Activated CD4-positive, alpha-beta T cell treated with anti-CD3 and anti-CD28 coated beads, Interleukin-2, amount 10 ng/mL, durations not matched to agents 24 days and 14 days (primary cell): ENCODE results near the gene FAM168A. TPM values are rescaled to one million over a fixed set of nuclear protein-coding genes. Genes with fewer than 3 reads are reported as not detected.
A peak's percentile ranks its signal among the peaks of the same experiment; 100 is the strongest.

Source experiments
- DNase-seq: peaks from one replicate; pipeline ENCODE4 v3.0.0; 2022
- H3K27ac Mint-ChIP-seq: one replicate; pipeline ENCODE4 v1.8.0; 2022; ENCODE audit warnings: mild to moderate bottlenecking, mixed read lengths
- H3K27me3 Mint-ChIP-seq: one replicate; pipeline ENCODE4 v1.8.0; 2022; ENCODE audit warnings: mixed read lengths
- H3K36me3 Mint-ChIP-seq: one replicate; pipeline ENCODE4 v1.8.0; 2022; ENCODE audit warnings: low read depth, mild to moderate bottlenecking, mixed read lengths
- H3K4me1 Mint-ChIP-seq: one replicate; pipeline ENCODE4 v1.8.0; 2021; ENCODE audit warnings: mixed read lengths
- H3K4me3 Mint-ChIP-seq: one replicate; pipeline ENCODE4 v1.8.0; 2022; ENCODE audit warnings: mild to moderate bottlenecking, moderate library complexity, mixed read lengths
- H3K9me3 Mint-ChIP-seq: one replicate; pipeline ENCODE4 v1.8.0; 2021; ENCODE audit warnings: mixed read lengths
- intact Hi-C: fragments of 100-400 bp; cut with micrococcal nuclease; formaldehyde crosslinking; loops from one replicate; pipeline ENCODE4 v1.15.1; 2023
- total RNA-seq: library from RNA; stranded (reverse); gene quantifications from 2 replicates; pipeline ENCODE4 v1.2.3, GENCODE V29; 2022

FAM168A gene
- total RNA-seq, 1 donor from 2014 or later: 19.8 TPM

DNA sequence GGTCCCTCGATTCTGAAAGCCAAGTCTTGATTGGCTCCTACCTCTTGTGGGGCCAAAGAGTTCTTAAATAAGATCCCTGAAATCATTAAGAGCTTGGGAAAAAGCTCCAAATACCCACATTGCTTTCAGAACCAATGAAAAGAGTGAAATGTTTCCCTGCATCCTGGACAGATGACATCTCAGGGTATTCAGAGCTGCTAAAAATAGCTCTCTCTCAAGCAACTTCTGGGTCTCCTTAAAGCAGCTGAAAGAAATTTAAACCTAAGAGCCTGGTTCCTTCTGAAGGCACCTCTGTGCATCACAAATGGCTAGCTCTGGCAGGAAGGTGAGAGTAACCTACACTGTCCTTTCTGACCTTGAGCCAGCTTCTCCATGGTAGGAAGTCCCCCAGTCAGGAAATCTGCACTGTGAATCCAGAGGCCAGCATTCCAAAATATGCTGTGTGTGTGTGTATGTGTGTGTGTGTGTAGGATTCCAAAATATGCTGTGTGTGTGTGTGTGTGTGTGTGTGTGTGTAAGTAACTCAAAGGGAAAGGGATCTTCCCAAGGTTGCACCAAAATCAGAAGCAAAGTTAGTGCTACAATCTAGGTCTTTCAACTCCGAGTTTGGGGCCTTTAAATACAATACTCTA lies 171.6 kb downstream of the FAM168A start:
- intact Hi-C loops: no loop called here
- H3K36me3 Mint-ChIP-seq: peaks cover 3% of the 10 kb centered on the region
- no peaks in the 10 kb centered on the region for H3K9me3 Mint-ChIP-seq
- DNase-seq: no peak
- H3K27me3 Mint-ChIP-seq: no peaks in the 10 kb centered on the region
- peaks cover 7% of the 10 kb centered on the region for H3K4me1 Mint-ChIP-seq
- H3K27ac Mint-ChIP-seq: no peak overlapping the region
- H3K4me3 Mint-ChIP-seq: no peak overlapping the region

GRCh38 chr11:73425108-73425507 lies 172.8 kb downstream of the FAM168A start:
- no peak for DNase-seq
- H3K4me1 Mint-ChIP-seq: peaks cover 7% of the 10 kb centered on the region
- H3K4me3 Mint-ChIP-seq: no peak overlapping the region
- H3K36me3 Mint-ChIP-seq: peaks cover 3% of the 10 kb centered on the region
- no peaks in the 10 kb centered on the region for H3K27me3 Mint-ChIP-seq
- intact Hi-C loops: no loop called here
- H3K27ac Mint-ChIP-seq: no peak overlapping the region
- H3K9me3 Mint-ChIP-seq: no peaks in the 10 kb centered on the region

DNA sequence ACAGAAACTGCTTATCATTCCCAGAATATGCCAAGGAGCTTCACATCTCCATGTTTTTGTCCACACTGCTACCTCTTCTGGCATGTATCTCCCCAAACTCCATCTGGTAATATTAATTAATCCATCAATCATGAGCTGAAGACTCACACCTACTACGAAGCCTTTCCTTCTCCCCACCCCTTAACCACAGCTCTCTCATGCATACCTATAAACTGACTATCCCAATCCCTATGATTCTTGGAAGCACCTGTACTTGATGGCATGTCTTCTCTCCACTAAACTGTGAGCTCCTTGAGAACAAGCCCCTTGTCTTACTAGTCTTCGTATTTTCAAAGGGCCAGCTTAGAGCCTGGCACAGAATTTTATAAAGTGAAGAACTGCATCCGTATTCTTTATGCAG lies 174.4 kb downstream of the FAM168A start:
- DNase-seq: no peak
- H3K4me3 Mint-ChIP-seq: no peak overlapping the region
- peaks cover 7% of the 10 kb centered on the region for H3K4me1 Mint-ChIP-seq
- peaks cover 4% of the 10 kb centered on the region for H3K36me3 Mint-ChIP-seq
- H3K27ac Mint-ChIP-seq: no peak overlapping the region
- intact Hi-C loops: no loop called here
- no peaks in the 10 kb centered on the region for H3K27me3 Mint-ChIP-seq
- H3K9me3 Mint-ChIP-seq: no peaks in the 10 kb centered on the region

GRCh38 chr11:73422886-73423285 lies 175.0 kb downstream of the FAM168A start:
- H3K4me1 Mint-ChIP-seq: peaks cover 2% of the 10 kb centered on the region

GRCh38 chr11:73420136-73420535 lies 177.8 kb downstream of the FAM168A start:
- Mint-ChIP-seq H3K4me3 (no peak overlapping the region), H3K4me1 (peaks cover 4% of the 10 kb centered on the region), H3K27me3 (no peaks in the 10 kb centered on the region), H3K36me3 (peaks cover 18% of the 10 kb centered on the region), H3K27ac (no peak overlapping the region), H3K9me3 (no peaks in the 10 kb centered on the region)
- no peak for DNase-seq
- intact Hi-C loops: no loop called here

More at GRCh38 chr11:73422886-73423285, 175.0 kb downstream of the FAM168A start:
- Mint-ChIP-seq H3K9me3 (no peaks in the 10 kb centered on the region), H3K36me3 (peaks cover 9% of the 10 kb centered on the region), H3K4me3 (no peak overlapping the region), H3K27me3 (no peaks in the 10 kb centered on the region), H3K27ac (no peak overlapping the region)
- DNase-seq: no peak
- intact Hi-C loops: no loop called here

DNA sequence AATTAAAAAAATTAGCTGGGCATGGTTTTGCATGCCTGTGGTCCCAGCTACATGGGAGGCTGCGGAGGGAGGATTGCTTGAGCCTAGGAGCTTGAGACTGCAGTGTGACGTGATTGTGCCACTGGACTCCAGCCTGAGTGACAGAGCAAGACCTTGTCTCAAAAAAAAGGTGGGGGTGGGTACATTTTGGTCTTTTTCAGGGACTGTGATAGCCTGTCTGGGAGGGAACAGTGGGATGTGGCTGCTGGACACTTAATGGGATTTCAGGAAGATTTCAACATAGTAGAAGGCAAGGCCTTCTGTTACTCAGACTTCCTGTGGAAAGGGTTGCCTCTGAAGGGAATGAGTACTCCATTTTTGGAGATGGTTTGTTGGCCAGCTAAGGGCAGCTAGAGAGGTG lies 181.1 kb downstream of the FAM168A start:
- intact Hi-C loops: no loop called here
- no peak for DNase-seq
- H3K27ac Mint-ChIP-seq: no peak overlapping the region
- no peaks in the 10 kb centered on the region for H3K9me3 Mint-ChIP-seq
- no peak overlapping the region for H3K4me3 Mint-ChIP-seq
- peaks cover 8% of the 10 kb centered on the region for H3K4me1 Mint-ChIP-seq
- peaks cover 24% of the 10 kb centered on the region for H3K36me3 Mint-ChIP-seq
- no peaks in the 10 kb centered on the region for H3K27me3 Mint-ChIP-seq

DNA sequence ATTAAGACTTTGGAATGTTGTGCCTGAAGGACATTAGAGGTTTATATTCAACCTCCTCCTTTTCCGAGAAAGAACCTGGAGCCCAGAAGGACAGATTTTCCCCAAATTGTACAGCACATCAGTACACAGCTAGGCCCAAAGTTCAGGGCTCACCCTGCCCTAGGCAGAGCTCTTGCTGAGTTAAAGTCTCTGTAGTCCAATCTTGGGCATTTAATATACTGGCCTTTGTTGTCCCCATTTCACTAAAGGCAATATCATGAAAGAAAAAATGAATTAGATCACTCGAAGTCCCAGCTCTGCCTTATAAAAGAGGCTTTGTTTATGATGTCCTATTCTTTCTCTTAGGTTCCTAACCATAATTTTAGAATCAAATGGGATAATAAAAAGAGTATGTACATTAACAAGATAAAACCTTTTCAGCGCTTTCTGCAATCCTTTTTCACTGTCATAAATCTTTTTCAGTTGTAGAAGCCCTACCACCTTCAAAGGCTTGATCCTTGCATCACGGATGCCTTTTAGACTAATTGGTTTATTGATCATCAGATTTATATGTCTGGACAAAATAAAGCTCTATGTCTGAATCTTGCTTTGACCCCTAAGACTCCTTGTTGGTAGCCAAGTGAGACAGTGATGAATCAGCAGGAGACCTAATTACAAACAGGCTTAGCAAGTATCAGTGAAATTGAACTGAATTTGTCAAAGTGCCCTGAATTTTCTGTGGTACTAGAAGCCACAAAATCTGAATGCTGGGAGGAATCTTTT lies 181.9 kb downstream of the FAM168A start:
- Mint-ChIP-seq H3K27ac (no peak overlapping the region), H3K4me1 (peaks cover 8% of the 10 kb centered on the region), H3K36me3 (peaks cover 25% of the 10 kb centered on the region), H3K4me3 (no peak overlapping the region), H3K27me3 (no peaks in the 10 kb centered on the region), H3K9me3 (no peaks in the 10 kb centered on the region)
- intact Hi-C loops: no loop called here
- no peak for DNase-seq

GRCh38 chr11:73414977-73415651 lies 182.8 kb downstream of the FAM168A start:
- H3K9me3 Mint-ChIP-seq: no peaks in the 10 kb centered on the region
- peak overlapping the region; percentile 59 for H3K27ac Mint-ChIP-seq
- DNase-seq: no peak
- H3K4me1 Mint-ChIP-seq: peaks cover 8% of the 10 kb centered on the region
- H3K36me3 Mint-ChIP-seq: peaks cover 30% of the 10 kb centered on the region
- H3K27me3 Mint-ChIP-seq: no peaks in the 10 kb centered on the region
- intact Hi-C loops: no loop called here
- no peak overlapping the region for H3K4me3 Mint-ChIP-seq

- Mint-ChIP-seq H3K36me3 (peaks cover 35% of the 10 kb centered on the region), H3K27me3 (no peaks in the 10 kb centered on the region), H3K4me3 (no peak overlapping the region), H3K27ac (no peak overlapping the region), H3K9me3 (no peaks in the 10 kb centered on the region), H3K4me1 (peaks cover 8% of the 10 kb centered on the region)
- DNase-seq: no peak
- intact Hi-C loops: no loop called here
Observed at GRCh38 chr11:73413256-73413655, 184.7 kb downstream of the FAM168A start.

DNA sequence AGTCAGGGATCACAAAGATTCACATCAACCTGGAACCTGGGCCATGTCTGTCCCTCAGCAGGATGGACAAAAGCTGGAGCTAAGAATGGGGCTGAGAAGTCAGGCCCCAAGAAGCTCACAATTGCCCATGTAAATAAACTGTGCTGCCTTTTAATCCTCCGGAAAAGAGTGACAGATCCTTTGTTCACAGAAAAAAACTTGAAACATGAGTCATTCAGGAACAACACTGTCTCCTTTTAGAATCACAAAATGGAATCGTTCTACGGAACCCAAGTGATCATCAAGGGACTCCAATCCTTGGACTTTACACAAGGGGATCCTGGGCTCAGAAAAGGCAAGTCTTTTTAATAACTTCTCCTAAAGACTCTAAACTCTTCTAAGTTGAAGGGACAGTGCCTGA lies 185.6 kb downstream of the FAM168A start:
- H3K4me3 Mint-ChIP-seq: no peak overlapping the region

DNA sequence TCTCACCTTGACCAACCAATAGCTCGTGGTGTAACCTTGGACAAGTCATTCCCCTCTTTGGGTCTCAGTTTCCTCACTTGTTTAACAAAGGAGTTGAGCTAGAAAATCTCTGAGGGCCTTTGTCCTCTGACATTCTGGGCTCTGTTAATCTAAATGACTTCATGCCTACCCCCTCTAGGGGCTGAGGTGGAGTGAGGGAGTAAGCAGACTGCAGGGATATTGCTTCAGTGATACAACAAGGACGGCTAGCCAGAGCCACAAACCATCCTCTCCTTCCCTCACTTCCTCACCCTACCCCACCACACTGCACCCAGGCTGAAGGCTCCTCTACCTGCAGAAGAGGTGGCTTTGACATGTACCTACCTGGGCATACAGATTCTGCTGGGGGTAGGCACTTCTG lies 186.9 kb downstream of the FAM168A start:
- intact Hi-C loops: no loop called here
- no peak overlapping the region for H3K27ac Mint-ChIP-seq

More for the DNA sequence above, 185.6 kb downstream of the FAM168A start:
- intact Hi-C loops: no loop called here
- Mint-ChIP-seq H3K27ac (no peak overlapping the region), H3K36me3 (peaks cover 32% of the 10 kb centered on the region), H3K27me3 (no peaks in the 10 kb centered on the region), H3K4me1 (peaks cover 8% of the 10 kb centered on the region), H3K9me3 (no peaks in the 10 kb centered on the region)
- no peak for DNase-seq

DNA sequence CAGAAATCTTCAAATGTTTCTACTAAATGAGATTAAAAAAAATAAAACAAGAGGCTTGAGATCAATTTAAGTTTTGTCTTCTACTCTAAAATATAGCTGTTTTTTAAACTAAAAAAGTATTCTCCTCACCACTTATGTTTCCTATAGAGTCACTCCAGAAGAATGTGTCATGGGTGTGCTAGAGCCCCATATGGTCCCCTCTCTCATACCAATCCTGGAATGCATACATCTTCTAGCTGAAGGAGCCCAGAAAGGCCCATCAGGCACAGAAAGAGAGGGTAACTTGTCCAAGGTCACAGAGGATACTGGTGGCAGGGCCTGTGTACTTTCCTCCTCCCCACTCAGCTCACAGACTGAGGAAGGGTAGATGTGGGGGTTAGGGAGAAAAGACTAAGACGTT lies 187.3 kb downstream of the FAM168A start:
- H3K27ac Mint-ChIP-seq: no peak overlapping the region

More for the DNA sequence above, 186.9 kb downstream of the FAM168A start:
- Mint-ChIP-seq H3K27me3 (no peaks in the 10 kb centered on the region), H3K4me1 (peaks cover 6% of the 10 kb centered on the region), H3K4me3 (no peak overlapping the region), H3K9me3 (no peaks in the 10 kb centered on the region), H3K36me3 (peaks cover 34% of the 10 kb centered on the region)
- no peak for DNase-seq

GRCh38 chr11:73409431-73409830 lies 188.5 kb downstream of the FAM168A start:
- Mint-ChIP-seq H3K9me3 (no peaks in the 10 kb centered on the region), H3K27me3 (no peaks in the 10 kb centered on the region), H3K4me1 (no peaks in the 10 kb centered on the region), H3K27ac (no peak overlapping the region), H3K4me3 (no peak overlapping the region), H3K36me3 (peaks cover 32% of the 10 kb centered on the region)
- no peak for DNase-seq
- intact Hi-C loops: no loop called here

More for the DNA sequence above, 187.3 kb downstream of the FAM168A start:
- no peaks in the 10 kb centered on the region for H3K9me3 Mint-ChIP-seq
- peaks cover 6% of the 10 kb centered on the region for H3K4me1 Mint-ChIP-seq
- H3K4me3 Mint-ChIP-seq: no peak overlapping the region
- no peaks in the 10 kb centered on the region for H3K27me3 Mint-ChIP-seq
- H3K36me3 Mint-ChIP-seq: peaks cover 34% of the 10 kb centered on the region
- intact Hi-C loops: no loop called here
- DNase-seq: no peak

DNA sequence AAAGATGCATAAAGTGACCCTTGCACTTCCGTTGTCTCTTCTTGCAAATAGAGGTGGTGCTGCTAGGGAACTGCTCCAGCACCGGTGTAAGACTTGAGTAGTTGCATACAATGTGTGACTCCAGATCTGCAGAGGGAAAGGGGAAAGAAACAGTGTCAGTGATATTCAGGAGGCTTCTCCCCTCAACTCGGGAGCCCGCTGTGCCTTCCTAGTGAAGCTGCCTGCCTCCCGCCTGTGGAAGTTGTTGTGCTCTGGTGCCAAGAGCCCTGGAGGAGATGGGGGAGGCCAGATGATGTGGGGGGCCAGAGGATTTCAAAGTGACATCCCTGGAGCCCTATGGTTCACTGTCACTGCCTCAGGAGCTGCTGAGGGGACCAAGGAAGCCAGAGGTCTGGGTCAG lies 191.3 kb downstream of the FAM168A start:
- DNase-seq: no peak
- no peak overlapping the region for H3K4me3 Mint-ChIP-seq
- peaks cover 27% of the 10 kb centered on the region for H3K36me3 Mint-ChIP-seq
- intact Hi-C loops: no loop called here
- H3K9me3 Mint-ChIP-seq: no peaks in the 10 kb centered on the region
- H3K27me3 Mint-ChIP-seq: no peaks in the 10 kb centered on the region
- no peaks in the 10 kb centered on the region for H3K4me1 Mint-ChIP-seq
- H3K27ac Mint-ChIP-seq: peak overlapping the region; percentile 57
